Activated CD8-positive, alpha-beta T cell treated with anti-CD3 and anti-CD28 coated beads, Interleukin-2, amount 10 ng/mL, durations not matched to agents 7 days and 5 days (primary cell): ENCODE measurements around the gene USP8. TPM values are rescaled to one million over a fixed set of nuclear protein-coding genes. Genes with fewer than 3 reads are reported as not detected.

Experiments
- ATAC-seq: fragments of 150-1000 bp; cut with Tn5 transposase; one replicate; pipeline ENCODE4 v1.10.0; 2021; ENCODE audit warnings: moderate library complexity
- CTCF ChIA-PET: fragments of 350-600 bp; sonication (Branson Sonifier 250); formaldehyde crosslinking; loops from one replicate; lab custom pipeline; 2021; ENCODE audit warnings: antibody characterized with exemption; lab: Charles Lee
- POLR2A ChIA-PET: fragments of 350-600 bp; sonication (Branson Sonifier 250); formaldehyde crosslinking; loops from one replicate; lab custom pipeline; 2021; ENCODE audit warnings: antibody characterized with exemption; lab: Charles Lee
- DNase-seq: peaks from one replicate; pipeline ENCODE4 v3.0.0-alpha.2; 2020
- H3K27ac Mint-ChIP-seq: one replicate; pipeline ENCODE4 v1.8.0; 2021; ENCODE audit warnings: mild to moderate bottlenecking, mixed read lengths
- H3K27me3 Mint-ChIP-seq: one replicate; pipeline ENCODE4 v1.8.0; 2021; ENCODE audit warnings: low read depth, mixed read lengths
- H3K36me3 Mint-ChIP-seq: one replicate; pipeline ENCODE4 v1.8.0; 2021; ENCODE audit warnings: low read depth, mixed read lengths
- H3K4me1 Mint-ChIP-seq: one replicate; pipeline ENCODE4 v1.8.0; 2021; ENCODE audit warnings: low read depth, mixed read lengths
- H3K4me3 Mint-ChIP-seq: one replicate; pipeline ENCODE4 v1.8.0; 2021; ENCODE audit warnings: mild to moderate bottlenecking, mixed read lengths
- H3K9me3 Mint-ChIP-seq: one replicate; pipeline ENCODE4 v1.8.0; 2022; ENCODE audit warnings: mixed read lengths; ENCODE audit not compliant: insufficient read depth
- total RNA-seq, 2 experiments: library from RNA; stranded (reverse); gene quantifications; one replicate each; pipeline ENCODE4 v1.2.3, GENCODE V29; 2021

USP8 gene
- total RNA-seq, 2 experiments from 2014 or later, result 55.6 to 58.8 TPM

DNA sequence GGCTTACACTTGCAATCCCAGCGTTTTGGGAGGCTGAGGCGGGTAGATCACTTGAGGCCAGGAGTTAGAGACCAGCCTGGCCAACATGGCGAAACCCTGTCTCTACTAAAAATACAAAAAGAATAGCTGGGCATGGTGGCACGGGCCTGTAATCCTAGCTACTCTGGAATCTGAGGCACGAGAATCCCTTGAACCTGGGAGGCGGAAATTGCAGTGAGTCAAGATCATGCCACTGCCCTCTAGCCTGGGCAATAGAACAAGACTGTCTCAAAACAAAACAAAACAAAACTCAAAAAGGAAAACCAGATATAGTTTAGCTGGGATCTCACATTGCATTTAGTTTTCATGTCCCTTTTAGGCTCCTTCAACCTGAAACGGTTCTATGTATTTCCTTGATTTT lies 125.1 kb downstream of the USP8 start:
- Mint-ChIP-seq H3K36me3 (no peaks in the 10 kb centered on the region), H3K9me3 (no peaks in the 10 kb centered on the region), H3K27me3 (peaks cover 6% of the 10 kb centered on the region), H3K27ac (no peak overlapping the region), H3K4me1 (no peaks in the 10 kb centered on the region), H3K4me3 (no peak overlapping the region)
- DNase-seq (no peak), ATAC-seq (no peak)
- ChIA-PET POLR2A (interaction anchor here (1.7 kb wide), 1 partner anchor 10 kb away, joined by 6 read pairs; no protein-coding TSS in a partner anchor), CTCF (no interaction called here)

DNA sequence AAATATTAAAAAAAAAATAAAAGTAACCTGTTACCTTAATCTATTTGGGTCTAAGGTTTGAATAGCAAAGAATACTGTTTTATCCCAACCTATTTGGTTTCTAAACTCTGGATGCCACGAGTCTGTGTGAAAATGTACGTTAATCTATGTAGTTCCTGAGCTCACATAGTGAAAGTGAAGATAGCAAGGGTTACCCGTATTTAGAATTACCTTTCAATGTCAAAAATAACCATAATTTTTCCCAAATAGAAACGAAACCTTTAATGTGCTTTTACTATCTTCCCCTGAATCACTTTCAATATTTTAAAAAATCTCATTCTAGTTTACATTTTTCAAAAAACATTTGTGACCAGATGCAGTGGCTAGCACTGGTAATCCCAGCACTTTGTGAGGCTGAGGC lies 128.0 kb downstream of the USP8 start:
- CTCF ChIA-PET, result no interaction called here
- Mint-ChIP-seq H3K27me3 (peaks cover 4% of the 10 kb centered on the region), H3K9me3 (no peaks in the 10 kb centered on the region), H3K36me3 (peaks cover 11% of the 10 kb centered on the region), H3K4me3 (no peak overlapping the region), H3K4me1 (peaks cover 15% of the 10 kb centered on the region), H3K27ac (no peak overlapping the region)
- DNase-seq (no peak), ATAC-seq (no peak)
- POLR2A ChIA-PET, result no interaction called here

DNA sequence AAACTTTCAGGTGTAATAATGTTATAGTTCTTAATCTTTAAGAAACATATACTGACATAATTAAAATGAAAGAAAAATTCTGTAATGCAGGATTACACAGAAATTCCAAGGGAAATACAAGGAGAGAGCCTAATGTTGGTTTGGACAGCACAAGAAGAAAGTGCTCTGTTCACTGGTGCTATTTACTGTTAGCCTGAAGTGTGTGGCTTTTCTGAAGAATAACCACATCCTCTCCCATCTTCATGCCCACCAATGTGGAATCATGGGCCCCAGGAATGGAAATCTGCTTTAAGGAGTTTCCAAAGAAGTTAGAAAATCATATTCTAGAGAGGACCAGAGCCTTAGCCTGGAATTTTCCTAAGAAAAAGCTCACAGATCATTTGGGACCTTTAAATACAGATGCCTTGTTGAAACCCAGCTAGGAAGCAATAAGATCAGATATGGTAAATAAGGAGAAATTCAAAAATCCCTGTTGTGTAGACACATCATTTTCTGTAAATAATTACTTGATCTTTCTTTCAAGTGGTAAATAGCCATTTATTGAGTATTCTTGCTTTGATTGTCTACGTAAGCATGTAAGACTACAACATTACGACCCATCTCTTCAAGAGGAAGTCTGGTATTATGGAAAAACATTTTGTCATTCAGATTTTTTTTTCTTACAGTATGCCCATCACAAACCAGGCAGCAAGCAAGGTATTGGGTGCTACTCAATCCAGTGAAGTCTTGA lies 132.6 kb downstream of the USP8 start:
- Mint-ChIP-seq H3K36me3 (peaks cover 28% of the 10 kb centered on the region), H3K4me3 (no peak overlapping the region), H3K27ac (peak overlapping the region; percentile 43), H3K9me3 (no peaks in the 10 kb centered on the region), H3K4me1 (peaks cover 21% of the 10 kb centered on the region), H3K27me3 (no peaks in the 10 kb centered on the region)
- ChIA-PET POLR2A (no interaction called here), CTCF (no interaction called here)
- ATAC-seq (peak; percentile 53), DNase-seq (no peak)

DNA sequence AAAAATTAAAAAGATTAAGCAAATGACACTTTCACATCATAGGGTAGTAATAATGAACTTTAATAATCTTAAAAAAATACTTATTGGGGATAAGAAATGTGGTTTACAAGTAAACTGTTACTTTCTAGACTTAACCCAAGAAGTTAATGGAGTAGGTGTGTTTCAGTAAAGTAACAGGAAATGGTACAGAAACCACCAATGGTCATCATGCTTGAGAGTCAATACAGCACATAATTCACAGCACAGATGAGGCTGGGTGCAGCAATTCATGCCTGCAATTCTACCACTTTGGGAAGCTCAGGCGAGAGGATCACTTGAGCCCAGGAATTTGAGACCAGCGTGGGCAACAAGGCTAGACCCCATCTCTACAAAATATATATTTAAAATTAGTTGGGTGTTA lies 133.8 kb downstream of the USP8 start:
- ATAC-seq, result no peak
- ChIA-PET CTCF (no interaction called here), POLR2A (no interaction called here)
- Mint-ChIP-seq H3K9me3 (no peaks in the 10 kb centered on the region), H3K4me1 (peaks cover 30% of the 10 kb centered on the region), H3K27me3 (no peaks in the 10 kb centered on the region), H3K27ac (no peak overlapping the region), H3K4me3 (no peak overlapping the region), H3K36me3 (peaks cover 38% of the 10 kb centered on the region)
- DNase-seq, result no peak

DNA sequence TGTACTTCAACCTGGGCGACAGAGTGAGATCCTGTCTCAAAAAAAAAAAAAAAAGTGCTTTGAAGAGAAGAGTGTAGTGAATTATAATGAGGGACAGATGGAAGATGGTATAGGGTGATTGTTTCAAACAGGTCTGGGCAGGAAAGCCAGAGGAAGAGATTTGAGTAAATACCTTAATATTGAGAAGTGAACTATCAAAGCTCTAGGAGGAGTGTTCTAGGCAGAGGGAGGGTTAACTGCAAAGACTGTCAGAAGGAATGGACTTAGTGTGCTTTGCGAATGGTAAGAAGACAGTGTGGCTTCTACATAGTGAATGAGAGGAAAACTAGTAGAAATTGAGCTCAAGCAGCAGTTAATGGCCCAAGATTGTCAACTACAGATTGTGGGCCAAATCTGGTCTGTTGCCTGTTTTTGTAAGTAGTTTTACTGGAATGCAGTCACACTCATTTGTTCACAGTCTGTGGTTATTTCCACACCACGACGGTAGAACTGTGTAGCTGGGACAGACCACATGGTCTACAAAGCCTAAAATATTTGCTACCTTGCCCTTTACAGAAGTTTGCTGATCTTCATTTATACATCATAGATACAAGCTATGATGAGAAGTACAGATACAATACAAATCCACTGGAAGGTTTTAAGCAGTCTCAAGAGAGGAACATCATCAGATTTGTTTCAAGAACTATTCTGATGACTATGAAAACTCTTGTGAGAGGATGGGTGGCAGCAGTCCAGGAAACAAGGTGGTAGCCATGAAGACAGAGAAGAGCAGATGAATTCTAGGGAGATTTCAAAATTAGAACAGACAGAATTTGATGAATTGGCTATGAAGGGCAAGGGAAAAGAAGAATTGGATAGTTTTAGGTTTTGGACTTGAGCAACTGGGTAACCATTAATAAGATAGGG lies 138.8 kb downstream of the USP8 start:
- DNase-seq (peak; percentile 38), ATAC-seq (peak; percentile 55)
- ChIA-PET CTCF (interaction anchor here (0.7 kb wide), 1 partner anchor 317 kb away, joined by 3 read pairs; no protein-coding TSS in a partner anchor), POLR2A (interaction anchor here (0.6 to 0.8 kb wide), 2 partner anchors 10 to 25 kb away, joined by 3 to 4 read pairs; no protein-coding TSS in a partner anchor)
- H3K27ac Mint-ChIP-seq, result peak overlapping the region; percentile 80
- no peaks in the 10 kb centered on the region for H3K27me3 Mint-ChIP-seq
- H3K4me1 Mint-ChIP-seq, result peaks cover 21% of the 10 kb centered on the region
- H3K36me3 Mint-ChIP-seq, result peaks cover 44% of the 10 kb centered on the region
- H3K4me3 Mint-ChIP-seq, result no peak overlapping the region
- H3K9me3 Mint-ChIP-seq, result no peaks in the 10 kb centered on the region

DNA sequence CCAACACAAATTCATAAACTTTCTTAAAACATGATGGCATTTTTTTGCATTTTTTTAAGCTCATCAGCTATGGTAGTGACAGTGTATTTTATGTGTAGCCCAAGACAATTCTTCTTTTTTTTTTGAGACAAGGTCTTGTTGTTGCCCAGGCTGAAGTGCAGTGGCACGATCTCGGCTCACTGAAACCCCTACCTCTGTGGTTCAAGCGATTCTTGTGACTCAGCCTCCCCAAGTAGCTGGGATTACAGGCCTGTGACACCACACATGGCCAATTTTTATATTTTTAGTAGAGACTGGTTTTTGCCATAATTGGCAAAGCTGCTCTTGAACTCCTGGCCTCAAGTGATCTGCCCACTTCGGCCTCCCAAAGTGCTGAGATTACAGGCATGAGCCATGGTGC lies 139.6 kb downstream of the USP8 start:
- DNase-seq (no peak), ATAC-seq (no peak)
- Mint-ChIP-seq H3K27me3 (no peaks in the 10 kb centered on the region), H3K4me3 (no peak overlapping the region), H3K4me1 (peaks cover 20% of the 10 kb centered on the region), H3K9me3 (no peaks in the 10 kb centered on the region), H3K27ac (peak overlapping the region; percentile 54), H3K36me3 (peaks cover 48% of the 10 kb centered on the region)
- CTCF ChIA-PET, result interaction anchor here (1.0 kb wide), 1 partner anchor 12 kb away, joined by 3 read pairs; no protein-coding TSS in a partner anchor
- POLR2A ChIA-PET, result interaction anchor here (0.6 to 1.4 kb wide), 2 partner anchors 24 to 209 kb away, joined by 4 read pairs; partner anchors contain the start of gene GABPB1

Other genes with a start within 250 kb of the USP8 start
- gene SLC27A2, start 242.2 kb upstream of the USP8 start, total RNA-seq, result 10 to 100 TPM; 11.6 to 12.5 TPM
- under 1 TPM in 1 of 2 experiments, not detected in 1; 0.13 TPM for gene HDC, start 158.7 kb upstream of the USP8 start, total RNA-seq
- 10 to 100 TPM; 33.5 to 35.2 TPM for gene GABPB1, start 69.2 kb upstream of the USP8 start, total RNA-seq
- not detected for gene USP50, start 122.3 kb downstream of the USP8 start, total RNA-seq